ACC112 (cell line): ENCODE measurements around the gene C16orf95.

ENCODE experiments used
- H2AFZ ChIP-seq: fragments of 200-600 bp; sonication (generic); one replicate; pipeline ENCODE4 v1.6.0; 2017; ENCODE audit warnings: antibody characterized with exemption, low read length; ENCODE audit not compliant: unreplicated experiment
- H3K27ac ChIP-seq: fragments of 200-600 bp; sonication (generic); 2 replicates; pipeline ENCODE4 v1.5.1; 2014; ENCODE audit warnings: low read depth, mild to moderate bottlenecking, antibody characterized with exemption, low read length, moderate library complexity
- H3K27me3 ChIP-seq: fragments of 200-600 bp; sonication (generic); 2 replicates; pipeline ENCODE4 v1.6.1; 2014; ENCODE audit warnings: mild to moderate bottlenecking, antibody characterized with exemption, low read length, moderate library complexity, mixed read lengths; ENCODE audit not compliant: insufficient read depth
- H3K36me3 ChIP-seq: fragments of 200-600 bp; sonication (generic); 2 replicates; pipeline ENCODE4 v1.6.1; 2016; ENCODE audit warnings: mild to moderate bottlenecking, antibody characterized with exemption, low read length, moderate library complexity, mixed read lengths; ENCODE audit not compliant: insufficient read depth
- H3K4me1 ChIP-seq: fragments of 200-600 bp; sonication (generic); one replicate; pipeline ENCODE4 v1.6.1; 2016; ENCODE audit warnings: low read length, mixed read lengths; ENCODE audit not compliant: insufficient read depth, unreplicated experiment, control insufficient read depth
- H3K4me3 ChIP-seq: fragments of 200-600 bp; sonication (generic); 2 replicates; pipeline ENCODE4 v1.5.1; 2014; ENCODE audit warnings: mild to moderate bottlenecking, low read depth, low read length
- H3K79me2 ChIP-seq: fragments of 200-600 bp; sonication (generic); one replicate; pipeline ENCODE4 v1.6.0; 2016; ENCODE audit warnings: low read length; ENCODE audit not compliant: control insufficient read depth, unreplicated experiment, insufficient read depth

The C16orf95 gene

GRCh38 chr16:87322360-87322759, 5.2 kb upstream of the C16orf95 start:
- H3K4me1 ChIP-seq: peaks cover 14% of the 10 kb centered on the region
- no peaks in the 10 kb centered on the region for H3K36me3 ChIP-seq
- H3K27ac ChIP-seq: no peak overlapping the region

GRCh38 chr16:87321336-87322107, 4.3 kb upstream of the C16orf95 start:
- Histone ChIP-seq H3K4me1 (peaks cover 16% of the 10 kb centered on the region), H3K27me3 (no peaks in the 10 kb centered on the region), H2AFZ (no peak overlapping the region), H3K36me3 (no peaks in the 10 kb centered on the region), H3K79me2 (peaks cover 22% of the 10 kb centered on the region), H3K27ac (no peak overlapping the region), H3K4me3 (no peak overlapping the region)

More at GRCh38 chr16:87322360-87322759, 5.2 kb upstream of the C16orf95 start:
- Histone ChIP-seq H3K79me2 (peaks cover 22% of the 10 kb centered on the region), H2AFZ (no peak overlapping the region), H3K27me3 (no peaks in the 10 kb centered on the region), H3K4me3 (no peak overlapping the region)

GRCh38 chr16:87320510-87321227, 3.5 kb upstream of the C16orf95 start:
- no peak overlapping the region for H2AFZ ChIP-seq
- H3K79me2 ChIP-seq: peaks cover 22% of the 10 kb centered on the region
- no peak overlapping the region for H3K27ac ChIP-seq
- no peak overlapping the region for H3K4me3 ChIP-seq
- H3K36me3 ChIP-seq: no peaks in the 10 kb centered on the region
- peaks cover 18% of the 10 kb centered on the region for H3K4me1 ChIP-seq
- no peaks in the 10 kb centered on the region for H3K27me3 ChIP-seq

GRCh38 chr16:87319997-87320491, 2.9 kb upstream of the C16orf95 start:
- Histone ChIP-seq H3K79me2 (peaks cover 22% of the 10 kb centered on the region), H3K27ac (no peak overlapping the region), H3K27me3 (no peaks in the 10 kb centered on the region), H3K4me1 (peaks cover 13% of the 10 kb centered on the region), H3K36me3 (no peaks in the 10 kb centered on the region), H2AFZ (no peak overlapping the region), H3K4me3 (no peak overlapping the region)

GRCh38 chr16:87319011-87319410, 1.8 kb upstream of the C16orf95 start:
- H3K4me1 ChIP-seq: peaks cover 13% of the 10 kb centered on the region
- no peak overlapping the region for H2AFZ ChIP-seq
- no peaks in the 10 kb centered on the region for H3K36me3 ChIP-seq
- peak overlapping the region; percentile 85; the same call in 1 of the 2 replicates for H3K27ac ChIP-seq
- H3K27me3 ChIP-seq: no peaks in the 10 kb centered on the region
- H3K79me2 ChIP-seq: peaks cover 22% of the 10 kb centered on the region
- H3K4me3 ChIP-seq: peak overlapping the region; percentile 99

GRCh38 chr16:87317750-87318644, 805 bp upstream of the C16orf95 start:
- no peaks in the 10 kb centered on the region for H3K36me3 ChIP-seq
- H3K4me3 ChIP-seq: peak overlapping the region; percentile 99
- no peaks in the 10 kb centered on the region for H3K27me3 ChIP-seq
- peaks cover 22% of the 10 kb centered on the region for H3K79me2 ChIP-seq
- H2AFZ ChIP-seq: peak overlapping the region; percentile 83
- peak overlapping the region; percentile 85 for H3K27ac ChIP-seq
- H3K4me1 ChIP-seq: peaks cover 13% of the 10 kb centered on the region

GRCh38 chr16:87316450-87316922, 706 bp downstream of the C16orf95 start:
- Histone ChIP-seq H3K36me3 (no peaks in the 10 kb centered on the region), H3K27me3 (no peaks in the 10 kb centered on the region), H2AFZ (peak overlapping the region; percentile 76), H3K4me3 (peak overlapping the region; percentile 99), H3K79me2 (peaks cover 22% of the 10 kb centered on the region), H3K4me1 (peaks cover 13% of the 10 kb centered on the region), H3K27ac (peak overlapping the region; percentile 85)

- peaks cover 22% of the 10 kb centered on the region for H3K79me2 ChIP-seq
- no peak overlapping the region for H3K4me3 ChIP-seq
- H3K27me3 ChIP-seq: no peaks in the 10 kb centered on the region
- H2AFZ ChIP-seq: no peak overlapping the region
- peaks cover 13% of the 10 kb centered on the region for H3K4me1 ChIP-seq
- H3K27ac ChIP-seq: no peak overlapping the region
- H3K36me3 ChIP-seq: no peaks in the 10 kb centered on the region
Measured at GRCh38 chr16:87314990-87315420, 2.2 kb downstream of the C16orf95 start.

GRCh38 chr16:87312008-87312407, 5.2 kb downstream of the C16orf95 start:
- H2AFZ ChIP-seq: no peak overlapping the region
- no peaks in the 10 kb centered on the region for H3K79me2 ChIP-seq
- peaks cover 4% of the 10 kb centered on the region for H3K4me1 ChIP-seq
- no peak overlapping the region for H3K27ac ChIP-seq
- H3K36me3 ChIP-seq: peaks cover 7% of the 10 kb centered on the region; the same call in 1 of the 2 replicates
- no peaks in the 10 kb centered on the region for H3K27me3 ChIP-seq
- H3K4me3 ChIP-seq: no peak overlapping the region

GRCh38 chr16:87311387-87311786, 5.8 kb downstream of the C16orf95 start:
- no peak overlapping the region for H3K4me3 ChIP-seq

More at GRCh38 chr16:87311387-87311786, 5.8 kb downstream of the C16orf95 start:
- H3K36me3 ChIP-seq: peaks cover 7% of the 10 kb centered on the region; the same call in 1 of the 2 replicates
- no peak overlapping the region for H2AFZ ChIP-seq
- H3K27me3 ChIP-seq: no peaks in the 10 kb centered on the region
- no peaks in the 10 kb centered on the region for H3K79me2 ChIP-seq
- H3K4me1 ChIP-seq: peaks cover under 1% of the 10 kb centered on the region
- no peak overlapping the region for H3K27ac ChIP-seq
